ENCODE results near the gene DEAF1. TPM values are rescaled to one million over a fixed set of nuclear protein-coding genes. Genes with fewer than 3 reads are reported as not detected.

The DEAF1 gene
- total RNA-seq, 1 donor from 2014 or later = 48.9 TPM

DNA sequence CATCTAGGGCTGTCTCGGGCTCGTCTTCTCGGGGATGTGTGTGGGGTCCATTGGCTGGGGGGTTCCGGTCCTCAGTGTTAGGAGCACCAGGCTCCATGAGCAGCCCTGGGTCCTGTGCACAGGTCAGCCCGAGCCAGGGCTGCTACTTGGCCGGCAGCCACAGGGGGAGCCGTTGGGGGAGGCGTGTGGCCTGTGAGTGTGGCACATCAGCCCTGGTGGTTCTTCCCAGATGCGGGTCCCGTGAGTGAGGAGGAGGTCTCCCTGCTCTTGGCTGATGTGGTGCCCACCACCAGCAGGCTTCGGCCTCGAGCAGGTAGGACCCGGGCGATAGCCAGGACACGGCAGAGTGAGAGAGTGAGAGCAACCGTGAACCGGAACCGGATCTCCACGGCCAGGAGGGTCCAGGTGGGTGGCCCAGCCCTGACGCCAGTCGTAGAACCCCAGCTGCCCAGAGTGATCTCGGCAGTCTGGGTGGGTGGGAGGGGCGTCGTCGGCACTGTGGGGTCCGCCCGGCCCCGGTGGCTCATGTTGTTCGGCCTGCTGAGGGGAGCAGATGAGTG, 97.8 kb downstream of the DEAF1 start:
- H3K27me3 ChIP-seq (ENCODE audit: insufficient read depth, low read length) = no peaks in the 10 kb centered on the region
- H3K36me3 ChIP-seq (ENCODE audit: insufficient read depth, low read length) = peaks cover 35% of the 10 kb centered on the region
- TF ChIP-seq, protein P1, sequence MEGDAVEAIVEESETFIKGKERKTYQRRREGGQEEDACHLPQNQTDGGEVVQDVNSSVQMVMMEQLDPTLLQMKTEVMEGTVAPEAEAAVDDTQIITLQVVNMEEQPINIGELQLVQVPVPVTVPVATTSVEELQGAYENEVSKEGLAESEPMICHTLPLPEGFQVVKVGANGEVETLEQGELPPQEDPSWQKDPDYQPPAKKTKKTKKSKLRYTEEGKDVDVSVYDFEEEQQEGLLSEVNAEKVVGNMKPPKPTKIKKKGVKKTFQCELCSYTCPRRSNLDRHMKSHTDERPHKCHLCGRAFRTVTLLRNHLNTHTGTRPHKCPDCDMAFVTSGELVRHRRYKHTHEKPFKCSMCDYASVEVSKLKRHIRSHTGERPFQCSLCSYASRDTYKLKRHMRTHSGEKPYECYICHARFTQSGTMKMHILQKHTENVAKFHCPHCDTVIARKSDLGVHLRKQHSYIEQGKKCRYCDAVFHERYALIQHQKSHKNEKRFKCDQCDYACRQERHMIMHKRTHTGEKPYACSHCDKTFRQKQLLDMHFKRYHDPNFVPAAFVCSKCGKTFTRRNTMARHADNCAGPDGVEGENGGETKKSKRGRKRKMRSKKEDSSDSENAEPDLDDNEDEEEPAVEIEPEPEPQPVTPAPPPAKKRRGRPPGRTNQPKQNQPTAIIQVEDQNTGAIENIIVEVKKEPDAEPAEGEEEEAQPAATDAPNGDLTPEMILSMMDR (IDR thresholded peaks at IDR 0.05; ENCODE audit: insufficient read depth, low read depth, low read length) = no peak
- no peak for TF ChIP-seq EZH2 (IDR thresholded peaks at IDR 0.05; ENCODE audit: insufficient read depth, low read length)
- no peak overlapping the region for H3K9ac ChIP-seq (ENCODE audit: low read length)
- DNase-seq (ENCODE audit: low read depth) (no peak), FAIRE-seq (no peak)
- no peaks in the 10 kb centered on the region for H3K27me3 Mint-ChIP-seq (ENCODE audit: low read depth, unreplicated experiment)
- H3K9me3 ChIP-seq (ENCODE audit: insufficient read depth, low read depth, low read length) = no peaks in the 10 kb centered on the region
- no peak overlapping the region for H3K27ac ChIP-seq (ENCODE audit: low read depth, low read length)
- H3K4me1 ChIP-seq (ENCODE audit: insufficient read depth, low read length) = no peaks in the 10 kb centered on the region
- no peak overlapping the region for H3K27ac Mint-ChIP-seq (ENCODE audit: unreplicated experiment)
- no peak overlapping the region for H3K4me2 ChIP-seq (ENCODE audit: low read length)
- peaks cover 68% of the 10 kb centered on the region for H4K20me1 ChIP-seq (ENCODE audit: insufficient read depth, low read length)
- no peaks in the 10 kb centered on the region for H3K4me1 Mint-ChIP-seq (ENCODE audit: low read depth, unreplicated experiment)
- no peak overlapping the region for H3K4me3 Mint-ChIP-seq (ENCODE audit: unreplicated experiment)
- no peaks in the 10 kb centered on the region for H3K9me3 Mint-ChIP-seq (ENCODE audit: unreplicated experiment)
- no peak overlapping the region for H3K4me3 ChIP-seq (ENCODE audit: insufficient read depth, low read depth, low read length)
- H3K36me3 Mint-ChIP-seq (ENCODE audit: low read depth, unreplicated experiment) = peaks cover 23% of the 10 kb centered on the region
- no peak overlapping the region for H2AFZ ChIP-seq (ENCODE audit: low read depth, low read length)
- H3K79me2 ChIP-seq (ENCODE audit: insufficient read depth, low read length) = peaks cover 44% of the 10 kb centered on the region

DNA sequence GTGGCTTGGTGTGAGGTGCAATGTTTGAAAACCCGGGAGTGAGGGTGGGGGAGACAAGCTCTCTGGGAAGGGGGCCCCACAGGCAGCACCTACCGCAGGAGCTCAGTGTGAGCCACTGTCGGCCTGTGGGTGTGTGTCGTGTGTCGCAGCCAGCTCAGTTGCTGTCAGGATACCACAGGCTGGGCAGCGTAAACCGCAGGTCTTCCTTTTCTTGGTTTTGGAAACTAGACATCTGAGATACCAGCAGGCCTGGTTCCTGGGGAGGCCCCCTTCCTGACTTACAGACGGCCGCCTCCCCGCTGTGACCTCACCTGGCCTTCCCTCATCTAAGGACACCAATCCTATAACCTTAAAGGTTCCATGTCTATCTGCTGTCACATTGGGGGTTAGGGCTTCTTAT, 98.6 kb downstream of the DEAF1 start:
- Histone ChIP-seq H3K4me2 (ENCODE audit: low read length) (no peak overlapping the region), H3K4me3 (ENCODE audit: insufficient read depth, low read depth, low read length) (no peak overlapping the region), H3K27ac (ENCODE audit: low read depth, low read length) (no peak overlapping the region), H3K9ac (ENCODE audit: low read length) (no peak overlapping the region), H4K20me1 (ENCODE audit: insufficient read depth, low read length) (peaks cover 67% of the 10 kb centered on the region), H2AFZ (ENCODE audit: low read depth, low read length) (no peak overlapping the region), H3K36me3 (ENCODE audit: insufficient read depth, low read length) (peaks cover 32% of the 10 kb centered on the region), H3K27me3 (ENCODE audit: insufficient read depth, low read length) (no peaks in the 10 kb centered on the region), H3K4me1 (ENCODE audit: insufficient read depth, low read length) (no peaks in the 10 kb centered on the region), H3K9me3 (ENCODE audit: insufficient read depth, low read depth, low read length) (no peaks in the 10 kb centered on the region), H3K79me2 (ENCODE audit: insufficient read depth, low read length) (peaks cover 41% of the 10 kb centered on the region)
- Mint-ChIP-seq H3K36me3 (ENCODE audit: low read depth, unreplicated experiment) (peaks cover 23% of the 10 kb centered on the region), H3K27ac (ENCODE audit: unreplicated experiment) (no peak overlapping the region), H3K4me1 (ENCODE audit: low read depth, unreplicated experiment) (no peaks in the 10 kb centered on the region), H3K4me3 (ENCODE audit: unreplicated experiment) (no peak overlapping the region), H3K27me3 (ENCODE audit: low read depth, unreplicated experiment) (no peaks in the 10 kb centered on the region), H3K9me3 (ENCODE audit: unreplicated experiment) (no peaks in the 10 kb centered on the region)
- TF ChIP-seq, protein P1 (IDR thresholded peaks at IDR 0.05; ENCODE audit: insufficient read depth, low read depth, low read length) = no peak
- TF ChIP-seq EZH2 (IDR thresholded peaks at IDR 0.05; ENCODE audit: insufficient read depth, low read length) = no peak
- DNase-seq (ENCODE audit: low read depth) (no peak), FAIRE-seq (no peak)

DNA sequence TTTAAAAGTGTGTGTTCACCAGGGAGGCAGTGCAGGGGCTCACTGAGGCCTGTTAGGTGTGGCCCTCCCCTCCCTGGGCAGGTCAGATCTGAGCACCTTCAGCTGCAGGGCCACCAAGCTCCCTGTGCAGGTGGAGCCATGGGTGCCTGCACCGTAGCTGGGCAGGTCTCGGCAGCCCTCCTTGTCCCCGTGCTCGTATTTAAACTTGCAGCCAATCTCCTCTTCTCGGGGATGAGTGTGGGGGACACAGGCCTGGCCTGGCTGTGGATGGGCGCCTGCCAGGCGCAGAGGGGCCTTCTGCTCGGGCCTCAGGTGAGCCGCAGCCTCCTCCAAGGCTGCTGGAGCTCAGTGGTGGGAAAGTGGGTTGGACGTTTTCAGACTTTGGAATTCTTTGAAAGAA, 99.6 kb downstream of the DEAF1 start:
- DNase-seq (ENCODE audit: low read depth) = no peak
- Histone ChIP-seq H3K4me2 (ENCODE audit: low read length) (no peak overlapping the region), H3K27me3 (ENCODE audit: insufficient read depth, low read length) (no peaks in the 10 kb centered on the region), H3K79me2 (ENCODE audit: insufficient read depth, low read length) (peaks cover 47% of the 10 kb centered on the region), H4K20me1 (ENCODE audit: insufficient read depth, low read length) (peaks cover 73% of the 10 kb centered on the region), H3K36me3 (ENCODE audit: insufficient read depth, low read length) (peaks cover 31% of the 10 kb centered on the region), H3K9ac (ENCODE audit: low read length) (no peak overlapping the region), H3K4me1 (ENCODE audit: insufficient read depth, low read length) (no peaks in the 10 kb centered on the region), H2AFZ (ENCODE audit: low read depth, low read length) (no peak overlapping the region), H3K4me3 (ENCODE audit: insufficient read depth, low read depth, low read length) (no peak overlapping the region), H3K27ac (ENCODE audit: low read depth, low read length) (no peak overlapping the region), H3K9me3 (ENCODE audit: insufficient read depth, low read depth, low read length) (no peaks in the 10 kb centered on the region)
- FAIRE-seq = no peak
- no peaks in the 10 kb centered on the region for H3K4me1 Mint-ChIP-seq (ENCODE audit: low read depth, unreplicated experiment)
- H3K27ac Mint-ChIP-seq (ENCODE audit: unreplicated experiment) = no peak overlapping the region
- no peaks in the 10 kb centered on the region for H3K27me3 Mint-ChIP-seq (ENCODE audit: low read depth, unreplicated experiment)
- H3K9me3 Mint-ChIP-seq (ENCODE audit: unreplicated experiment) = no peaks in the 10 kb centered on the region
- no peak for TF ChIP-seq EZH2 (IDR thresholded peaks at IDR 0.05; ENCODE audit: insufficient read depth, low read length)
- TF ChIP-seq, protein P1 (IDR thresholded peaks at IDR 0.05; ENCODE audit: insufficient read depth, low read depth, low read length) = no peak
- H3K36me3 Mint-ChIP-seq (ENCODE audit: low read depth, unreplicated experiment) = peaks cover 25% of the 10 kb centered on the region
- no peak overlapping the region for H3K4me3 Mint-ChIP-seq (ENCODE audit: unreplicated experiment)

Data from astrocyte (in vitro differentiated cells and primary cell).